GM10248 (cell line): ENCODE data around the gene CFAP46.

Experiments used
- CTCF ChIA-PET: fragments of 300-600 bp; sonication (Branson Sonifier 250); formaldehyde crosslinking; extraction: SDS; loops from one replicate; lab custom pipeline; 2021; ENCODE audit warnings: antibody characterized with exemption; lab: Yijun Ruan, JAX
- POLR2A ChIA-PET: fragments of 350-650 bp; sonication (Branson Sonifier 250); formaldehyde crosslinking; extraction: SDS; loops from one replicate; lab custom pipeline; 2020; ENCODE audit warnings: antibody characterized with exemption; lab: Yijun Ruan, JAX
- DNase-seq: peaks from one replicate; pipeline ENCODE4 v3.0.0; 2012; ENCODE audit errors: extremely low spot score
- CTCF ChIP-seq: IDR thresholded peaks from 2 replicates; pipeline ENCODE4 v1.5.1; 2012; ENCODE audit warnings: mild to moderate bottlenecking, low read depth; ENCODE audit errors: extremely low read depth, missing control alignments, control extremely low read depth

The CFAP46 gene

GRCh38 chr10:132835848-132836233, 106.5 kb downstream of the CFAP46 start:
- TF ChIP-seq CTCF, result no peak
- DNase-seq, result no peak
- POLR2A ChIA-PET, result no interaction called here
- CTCF ChIA-PET, result no interaction called here

- CTCF ChIA-PET, result no interaction called here
- POLR2A ChIA-PET, result no interaction called here
- DNase-seq, result no peak
- TF ChIP-seq CTCF, result no peak
Observed at GRCh38 chr10:132834891-132835847, 107.2 kb downstream of the CFAP46 start.

GRCh38 chr10:132834311-132834761, 108.0 kb downstream of the CFAP46 start:
- no peak for DNase-seq
- TF ChIP-seq CTCF, result no peak
- POLR2A ChIA-PET, result no interaction called here
- CTCF ChIA-PET, result no interaction called here

GRCh38 chr10:132833421-132834111, 108.8 kb downstream of the CFAP46 start:
- TF ChIP-seq CTCF, result no peak
- CTCF ChIA-PET, result no interaction called here
- POLR2A ChIA-PET, result no interaction called here
- no peak for DNase-seq

GRCh38 chr10:132832186-132832969, 110.0 kb downstream of the CFAP46 start:
- no peak for TF ChIP-seq CTCF
- POLR2A ChIA-PET, result no interaction called here
- no peak for DNase-seq
- CTCF ChIA-PET, result no interaction called here

- ChIA-PET CTCF (no interaction called here), POLR2A (no interaction called here)
- DNase-seq, result no peak
- no peak for TF ChIP-seq CTCF
Observed at GRCh38 chr10:132829403-132829802, 113.0 kb downstream of the CFAP46 start.
